ENCODE data around the gene AZIN2.

Gene AZIN2

GRCh38 chr1:33047839-33048305 lies 33.1 kb upstream of the AZIN2 start:
- DNase-seq (ENCODE audit: low read depth in 2 of 2) = peak in 1 of 2 donors; percentile 48
- H3K4me3 ChIP-seq (replicated peaks in 1 of 2; ENCODE audit: low read depth in 2 of 2, low read length in 2 of 2) = no peak overlapping the region
- TF ChIP-seq, protein P1, sequence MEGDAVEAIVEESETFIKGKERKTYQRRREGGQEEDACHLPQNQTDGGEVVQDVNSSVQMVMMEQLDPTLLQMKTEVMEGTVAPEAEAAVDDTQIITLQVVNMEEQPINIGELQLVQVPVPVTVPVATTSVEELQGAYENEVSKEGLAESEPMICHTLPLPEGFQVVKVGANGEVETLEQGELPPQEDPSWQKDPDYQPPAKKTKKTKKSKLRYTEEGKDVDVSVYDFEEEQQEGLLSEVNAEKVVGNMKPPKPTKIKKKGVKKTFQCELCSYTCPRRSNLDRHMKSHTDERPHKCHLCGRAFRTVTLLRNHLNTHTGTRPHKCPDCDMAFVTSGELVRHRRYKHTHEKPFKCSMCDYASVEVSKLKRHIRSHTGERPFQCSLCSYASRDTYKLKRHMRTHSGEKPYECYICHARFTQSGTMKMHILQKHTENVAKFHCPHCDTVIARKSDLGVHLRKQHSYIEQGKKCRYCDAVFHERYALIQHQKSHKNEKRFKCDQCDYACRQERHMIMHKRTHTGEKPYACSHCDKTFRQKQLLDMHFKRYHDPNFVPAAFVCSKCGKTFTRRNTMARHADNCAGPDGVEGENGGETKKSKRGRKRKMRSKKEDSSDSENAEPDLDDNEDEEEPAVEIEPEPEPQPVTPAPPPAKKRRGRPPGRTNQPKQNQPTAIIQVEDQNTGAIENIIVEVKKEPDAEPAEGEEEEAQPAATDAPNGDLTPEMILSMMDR (IDR thresholded peaks at IDR 0.05; ENCODE audit: low read depth, low read length) = no peak

GRCh38 chr1:33048426-33048825 lies 32.5 kb upstream of the AZIN2 start:
- TF ChIP-seq, protein P1 (IDR thresholded peaks at IDR 0.05; ENCODE audit: low read depth, low read length) = no peak
- H3K4me3 ChIP-seq (replicated peaks in 1 of 2; ENCODE audit: low read depth in 2 of 2, low read length in 2 of 2) = no peak overlapping the region
- no peak for DNase-seq (ENCODE audit: low read depth in 2 of 2)

GRCh38 chr1:33049371-33049770 lies 31.6 kb upstream of the AZIN2 start:
- peak in 1 of 2 donors; percentile 44 for DNase-seq (ENCODE audit: low read depth in 2 of 2)
- H3K4me3 ChIP-seq (replicated peaks in 1 of 2; ENCODE audit: low read depth in 2 of 2, low read length in 2 of 2) = no peak overlapping the region
- TF ChIP-seq, protein P1 (IDR thresholded peaks at IDR 0.05; ENCODE audit: low read depth, low read length) = no peak

DNA sequence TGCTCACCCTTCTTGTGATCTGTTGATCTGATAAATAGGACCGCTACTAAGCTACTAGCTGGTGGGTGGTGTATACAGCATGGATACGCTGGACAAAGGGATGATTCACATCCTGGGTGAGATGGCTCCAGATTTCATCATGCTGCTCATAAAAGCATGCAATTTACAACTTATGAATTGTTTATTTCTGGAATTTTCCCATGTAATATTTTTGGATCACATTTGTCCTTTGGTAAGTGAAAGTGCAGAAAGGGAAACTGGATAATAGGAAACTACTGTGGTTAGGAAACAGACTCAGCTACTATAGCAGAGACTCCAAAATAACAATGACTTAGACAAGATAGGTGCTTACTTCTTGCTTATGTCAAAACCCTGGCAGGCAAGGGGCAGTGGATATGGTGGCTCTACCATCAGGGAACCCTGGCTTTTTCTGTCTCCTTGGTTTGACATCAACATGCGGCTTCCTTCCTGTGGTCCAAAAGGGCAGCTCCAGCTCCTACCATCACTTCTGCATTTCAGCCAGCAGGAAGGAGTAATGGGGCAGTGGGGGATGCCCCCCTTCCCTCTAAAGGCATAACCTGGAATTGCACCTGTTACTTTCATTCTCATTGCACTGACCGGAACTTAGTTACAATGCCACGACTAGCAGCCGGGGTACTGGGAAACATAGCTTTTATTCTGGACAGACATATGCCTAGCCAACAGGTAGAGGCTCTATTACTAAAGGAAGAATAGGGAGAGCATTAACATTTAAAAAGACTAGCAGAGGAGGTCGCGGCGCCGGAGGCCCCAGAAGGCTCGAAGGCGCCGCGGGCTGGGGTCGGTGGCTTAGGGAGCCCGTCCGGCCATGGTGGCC lies 30.5 kb upstream of the AZIN2 start:
- H3K4me3 ChIP-seq (replicated peaks in 1 of 2; ENCODE audit: low read depth in 2 of 2, low read length in 2 of 2) = no peak overlapping the region
- TF ChIP-seq, protein P1 (IDR thresholded peaks at IDR 0.05; ENCODE audit: low read depth, low read length) = no peak
- peak; percentile 75 to 96 for DNase-seq (ENCODE audit: low read depth in 2 of 2)

GRCh38 chr1:33055210-33056008 lies 25.5 kb upstream of the AZIN2 start:
- TF ChIP-seq, protein P1 (IDR thresholded peaks at IDR 0.05; ENCODE audit: low read depth, low read length) = peak; percentile 79
- peak; percentile 94 to 95 for DNase-seq (ENCODE audit: low read depth in 2 of 2)
- H3K4me3 ChIP-seq (replicated peaks in 1 of 2; ENCODE audit: low read depth in 2 of 2, low read length in 2 of 2) = no peak overlapping the region

DNA sequence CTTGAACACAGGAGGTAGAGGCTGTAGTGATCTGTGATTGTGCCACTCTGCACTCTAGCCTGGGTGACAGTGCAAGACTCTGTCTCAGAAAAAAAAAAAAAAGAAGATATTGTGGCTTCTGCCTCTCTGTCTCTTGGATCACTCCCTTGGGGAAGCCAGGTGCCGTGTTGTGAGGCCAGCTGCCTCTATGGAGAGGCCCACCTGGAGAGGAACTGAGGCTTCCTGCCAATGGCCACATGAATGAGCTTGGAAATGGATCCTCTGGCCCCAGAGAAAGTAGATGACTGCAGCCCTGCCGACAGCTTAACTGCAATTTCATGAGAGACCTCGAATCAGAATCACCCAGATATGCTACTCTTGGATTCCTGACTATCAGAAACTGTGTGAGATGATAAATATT lies 24.5 kb upstream of the AZIN2 start:
- TF ChIP-seq, protein P1 (IDR thresholded peaks at IDR 0.05; ENCODE audit: low read depth, low read length) = no peak
- H3K4me3 ChIP-seq (replicated peaks in 1 of 2; ENCODE audit: low read depth in 2 of 2, low read length in 2 of 2) = no peak overlapping the region
- no peak for DNase-seq (ENCODE audit: low read depth in 2 of 2)

Data from cardiac fibroblast (primary cell).